HG02981 (cell line): ENCODE results near the gene HPCAL1.
"Not testable (repeated sequence)": the region's sequence is repeated elsewhere in the genome, so short reads cannot be mapped to it uniquely, and the experiment has no call there.

Source experiments
- ATAC-seq: cut with Tn5 transposase; IDR thresholded peaks from one replicate; pipeline ENCODE4 v1.9.1; 2021; ENCODE audit warnings: mild to moderate bottlenecking, moderate library complexity; ENCODE audit not compliant: unreplicated experiment

Gene HPCAL1

GRCh38 chr2:10452956-10453904 is 150.5 kb downstream of the HPCAL1 start:
- ATAC-seq = no peak

DNA sequence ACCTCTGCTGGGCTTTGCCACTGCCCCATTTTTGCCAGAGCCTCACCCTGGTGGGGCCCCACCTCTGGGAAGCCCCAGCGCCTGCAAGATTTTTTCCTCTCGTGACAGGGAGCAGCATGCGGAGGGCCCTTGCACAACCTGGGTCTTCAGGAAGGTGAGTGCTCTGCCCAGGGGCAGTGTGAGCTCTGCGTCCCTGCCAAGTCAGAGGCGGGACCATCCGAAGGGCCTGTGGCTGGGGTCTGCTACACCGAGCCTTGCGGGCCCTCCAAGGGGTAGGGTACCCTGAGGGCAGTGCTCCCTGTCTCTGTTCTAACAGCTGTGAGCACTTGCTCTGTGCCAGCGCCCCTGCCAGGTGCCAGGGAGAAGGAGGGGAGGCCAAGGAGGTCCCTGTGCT is 151.2 kb downstream of the HPCAL1 start:
- no peak for ATAC-seq

DNA sequence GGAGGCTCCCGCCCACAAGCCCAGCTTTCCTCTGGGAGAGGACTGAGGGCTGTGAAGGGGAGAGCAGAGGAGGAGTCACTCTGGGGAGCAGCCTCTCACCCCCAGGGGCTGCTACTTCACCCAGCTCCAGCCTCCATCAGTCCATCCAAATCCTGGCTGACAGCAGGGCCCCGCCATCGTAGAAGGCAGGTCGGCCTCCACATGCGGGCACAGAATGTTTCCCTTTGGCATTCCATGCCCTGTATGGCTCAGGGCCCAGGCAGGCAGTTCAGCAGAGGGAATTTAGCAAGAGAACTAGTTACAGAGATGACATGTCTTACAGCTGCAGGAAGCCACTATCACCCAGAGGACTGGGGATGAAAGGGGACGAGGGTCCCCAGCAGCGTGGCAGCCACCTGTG is 151.8 kb downstream of the HPCAL1 start:
- no peak for ATAC-seq

DNA sequence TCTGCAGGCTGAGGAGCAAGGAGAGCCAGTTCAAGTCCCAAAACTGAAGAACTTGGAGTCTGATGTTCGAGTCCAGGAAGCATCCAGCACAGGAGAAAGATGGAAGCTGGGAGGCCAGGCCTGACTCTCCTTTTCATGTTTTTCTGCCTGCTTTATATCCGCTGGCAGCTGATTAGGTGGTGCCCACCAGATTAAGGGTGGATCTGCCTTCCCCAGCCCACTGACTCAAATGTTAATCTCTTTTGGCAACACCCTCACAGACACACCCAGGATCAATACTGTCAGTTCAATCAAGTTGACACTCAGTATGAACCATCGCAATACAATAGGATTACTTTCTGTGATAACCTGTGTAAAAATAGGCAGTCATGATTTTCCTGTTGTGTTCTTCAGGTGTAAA is 154.5 kb downstream of the HPCAL1 start:
- not testable (repeated sequence) for ATAC-seq

- no peak for ATAC-seq
Observed at GRCh38 chr2:10457846-10458598, 155.3 kb downstream of the HPCAL1 start.

DNA sequence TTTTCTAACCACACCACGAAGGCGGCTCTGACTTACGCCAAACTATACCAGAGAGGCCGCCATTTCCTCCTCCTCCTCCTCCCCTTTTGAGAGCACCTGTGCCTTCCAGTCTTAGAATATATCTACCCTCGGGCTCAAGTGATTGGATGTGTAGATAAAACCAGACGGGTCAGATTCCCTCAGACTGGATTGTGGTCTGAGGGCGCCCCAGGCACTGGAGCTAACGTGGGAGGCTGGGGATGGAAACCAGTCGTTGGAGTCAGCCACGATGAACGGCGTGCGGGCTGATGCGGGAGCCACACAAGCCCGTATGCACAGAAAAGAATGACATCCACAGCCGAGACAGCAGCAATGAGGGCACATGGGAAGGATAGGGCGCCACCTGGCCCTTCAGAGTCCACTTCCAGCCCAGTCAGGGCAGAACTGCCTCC is 157.7 kb downstream of the HPCAL1 start:
- no peak for ATAC-seq

DNA sequence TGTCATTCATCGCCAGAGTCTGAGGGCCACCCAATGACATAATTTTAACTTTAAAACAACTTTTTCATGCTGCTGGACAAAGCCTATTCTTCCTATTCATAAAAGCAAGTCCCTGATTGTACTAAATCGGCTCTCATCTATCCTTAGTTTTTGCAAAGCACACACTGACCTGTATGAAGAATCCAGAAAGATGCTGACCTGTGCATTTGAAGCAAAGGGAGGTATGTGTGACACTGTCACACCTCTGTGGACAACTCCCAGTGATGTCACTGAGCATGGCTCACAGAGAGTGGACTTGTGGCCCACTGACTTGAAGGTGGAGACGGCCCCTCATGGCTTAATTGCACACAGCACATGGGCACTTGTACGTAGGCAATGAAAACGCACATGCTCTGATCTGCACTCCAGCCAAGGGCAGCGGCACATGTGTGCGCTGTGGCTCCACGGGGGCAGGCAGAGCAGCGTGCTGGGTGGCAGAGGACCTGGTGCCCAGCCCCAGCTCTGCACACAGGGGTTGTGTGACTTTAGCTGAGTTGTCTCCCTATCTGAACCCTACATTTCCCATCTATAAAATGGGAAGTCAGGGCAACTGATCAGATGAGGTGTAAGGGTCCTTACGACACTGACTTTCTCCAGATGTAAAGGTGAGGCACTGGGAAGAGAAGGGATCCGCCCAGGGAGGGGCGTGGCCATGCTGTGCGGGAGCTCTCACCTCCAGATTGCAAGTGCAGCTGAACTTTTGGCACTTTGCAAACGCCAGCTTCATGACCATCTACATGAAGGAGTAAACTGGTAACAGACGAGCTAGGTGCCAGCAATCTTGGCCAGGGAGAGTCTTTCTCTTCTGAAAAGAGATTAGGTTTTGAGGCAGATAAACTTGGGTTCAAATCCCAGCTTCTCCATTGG is 159.7 kb downstream of the HPCAL1 start:
- ATAC-seq = no peak

DNA sequence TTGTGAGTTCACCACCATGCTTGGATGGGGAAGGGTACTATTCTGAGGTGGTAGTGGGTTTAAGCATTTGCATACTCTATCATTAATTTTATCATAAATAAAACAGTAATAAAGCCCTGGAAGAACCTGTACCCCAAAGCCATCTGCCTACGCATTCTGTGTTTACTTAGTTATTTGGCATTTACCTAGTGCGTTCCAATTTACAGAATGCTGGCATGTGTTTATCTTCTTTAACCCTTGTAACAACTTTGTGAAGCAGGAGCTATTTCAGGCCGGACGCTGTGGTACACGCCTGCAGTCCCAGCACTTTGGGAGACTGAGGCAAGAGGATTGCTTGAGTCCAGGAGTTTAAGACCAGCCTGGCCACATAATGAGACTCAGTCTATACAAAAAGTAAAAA is 163.2 kb downstream of the HPCAL1 start:
- ATAC-seq = no peak

DNA sequence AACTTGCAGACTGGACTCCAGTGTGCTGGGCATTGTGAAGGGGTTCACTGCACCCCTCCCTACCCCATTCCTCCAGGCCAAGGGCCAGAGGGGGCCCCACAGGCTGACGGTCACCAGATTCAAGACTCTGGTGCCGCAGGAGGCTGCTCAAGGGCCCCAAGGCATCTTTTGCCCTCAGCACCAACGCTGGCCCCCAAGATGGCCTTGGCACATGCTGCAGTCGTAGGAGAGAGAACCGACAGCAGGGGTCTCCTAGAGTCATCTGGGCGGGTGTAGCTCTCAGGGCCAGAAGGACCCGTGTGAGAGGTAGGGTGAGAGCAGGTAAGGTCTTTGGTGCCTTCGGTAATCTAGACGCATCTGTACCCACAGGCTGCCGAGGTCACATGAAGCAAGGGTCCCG is 164.1 kb downstream of the HPCAL1 start:
- ATAC-seq = no peak

- ATAC-seq = no peak
Observed at GRCh38 chr2:10467401-10467800, 164.7 kb downstream of the HPCAL1 start.

GRCh38 chr2:10469301-10469700 is 166.6 kb downstream of the HPCAL1 start:
- no peak for ATAC-seq

DNA sequence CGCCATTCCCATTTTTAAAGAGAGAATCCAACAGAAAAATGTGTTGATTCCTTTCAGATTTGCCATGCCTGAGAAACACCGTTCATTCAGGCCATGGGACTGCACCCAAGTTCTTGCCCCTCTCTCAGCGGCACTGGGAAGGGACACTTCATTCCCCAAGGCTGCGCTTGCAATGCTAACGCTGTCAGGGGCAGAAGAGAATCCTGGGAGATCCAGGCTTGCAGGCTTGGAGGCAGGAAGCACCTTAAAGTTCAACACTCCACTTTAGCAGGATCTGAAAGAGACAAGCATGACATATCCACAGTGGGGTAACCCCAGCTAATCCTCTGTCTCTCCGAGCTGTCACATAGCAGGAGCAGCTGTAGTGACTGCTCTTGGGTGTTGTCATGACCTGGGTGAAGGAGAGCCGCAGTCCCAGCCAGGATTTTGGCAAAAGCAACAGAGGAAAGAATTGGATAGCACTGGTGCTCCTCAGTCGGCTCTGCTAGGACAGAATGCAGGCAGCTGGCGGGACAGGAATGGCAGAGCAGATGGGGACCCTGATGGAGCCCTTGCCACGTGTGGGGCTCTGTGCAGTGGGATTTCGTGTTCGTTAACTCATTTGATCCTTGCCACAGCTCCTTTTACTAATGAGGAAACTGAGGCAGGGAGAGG is 167.4 kb downstream of the HPCAL1 start:
- no peak for ATAC-seq

DNA sequence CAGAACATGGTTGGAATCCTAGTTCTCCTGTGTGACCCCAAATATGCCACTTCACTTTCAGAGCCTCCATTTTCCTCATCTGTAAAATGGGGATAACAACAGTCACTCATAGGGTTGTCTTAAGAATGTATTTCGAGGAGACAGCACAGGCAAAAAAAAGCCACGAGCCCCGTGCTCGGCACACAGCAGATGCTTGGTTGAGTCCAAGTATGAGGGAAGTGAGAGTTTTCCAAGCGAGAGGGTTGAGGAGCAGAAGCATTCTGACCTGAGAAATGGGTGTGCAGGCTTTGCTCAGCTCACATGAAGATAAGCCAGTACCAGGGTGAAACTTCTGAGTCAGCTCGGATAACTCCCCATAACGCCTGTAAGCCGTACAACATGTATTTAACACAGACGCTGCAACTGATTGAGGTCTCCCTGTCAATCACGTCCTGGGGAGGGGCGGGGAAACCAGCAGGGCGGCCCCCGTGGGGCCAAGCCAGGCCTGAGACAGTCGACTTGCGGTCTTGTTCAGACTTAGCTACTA is 168.4 kb downstream of the HPCAL1 start:
- ATAC-seq = no peak

- ATAC-seq = no peak
Observed at GRCh38 chr2:10471955-10472354, 169.3 kb downstream of the HPCAL1 start.

DNA sequence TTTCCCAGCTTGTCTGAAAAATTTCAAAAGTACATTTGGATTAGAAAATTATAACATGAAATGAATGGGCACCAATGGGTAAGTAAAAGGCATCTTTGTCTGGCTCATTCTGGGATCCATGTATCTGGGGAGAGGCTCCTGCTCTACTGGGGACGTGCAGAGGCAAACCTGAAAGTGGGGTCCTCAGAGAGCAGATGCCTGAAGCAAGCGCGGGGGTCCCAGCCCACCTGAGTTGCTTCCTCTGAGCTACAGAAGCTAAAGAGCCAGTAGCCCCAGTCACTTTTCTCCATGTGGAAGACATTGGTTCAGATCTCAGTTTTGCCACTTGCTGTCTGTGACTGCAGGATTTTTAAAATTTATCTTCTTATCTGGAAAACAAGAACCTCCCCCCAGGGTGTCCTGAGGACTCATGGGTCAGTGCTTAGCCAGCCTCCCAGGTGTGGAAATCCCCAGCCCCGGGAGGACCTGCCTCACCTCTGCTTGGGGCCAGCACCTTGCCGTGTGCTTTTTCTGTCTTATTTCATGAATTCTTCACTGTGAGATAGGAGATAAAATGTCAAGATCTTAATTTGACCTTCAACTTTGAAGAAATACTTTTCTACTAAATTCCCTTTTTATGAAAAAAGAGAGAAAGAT is 170.5 kb downstream of the HPCAL1 start:
- ATAC-seq = no peak

DNA sequence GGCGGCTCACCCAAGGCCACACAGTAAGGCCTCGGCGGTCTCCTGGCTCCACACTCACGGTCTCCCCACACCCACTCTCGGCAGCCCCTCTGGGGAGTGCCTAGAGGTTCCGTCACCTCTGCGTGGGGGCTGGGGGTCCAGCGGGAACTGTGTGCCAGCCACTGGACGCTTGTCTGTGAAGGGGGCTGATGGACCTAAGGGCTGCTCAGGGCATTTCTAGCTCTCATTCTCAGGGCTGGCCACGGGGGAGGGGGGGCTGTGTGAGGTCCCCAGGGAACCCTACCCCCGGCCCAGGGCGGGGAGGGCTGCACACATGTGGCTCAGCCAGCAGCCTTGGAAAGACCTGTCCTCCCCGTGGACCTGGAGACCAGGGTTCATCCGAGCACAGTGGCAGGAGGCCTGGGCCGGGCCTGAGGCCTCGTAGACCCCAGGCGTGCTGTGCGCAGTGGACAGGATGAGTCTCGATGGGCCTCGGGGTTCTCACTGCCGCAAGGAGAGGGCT is 172.6 kb downstream of the HPCAL1 start:
- ATAC-seq = no peak

DNA sequence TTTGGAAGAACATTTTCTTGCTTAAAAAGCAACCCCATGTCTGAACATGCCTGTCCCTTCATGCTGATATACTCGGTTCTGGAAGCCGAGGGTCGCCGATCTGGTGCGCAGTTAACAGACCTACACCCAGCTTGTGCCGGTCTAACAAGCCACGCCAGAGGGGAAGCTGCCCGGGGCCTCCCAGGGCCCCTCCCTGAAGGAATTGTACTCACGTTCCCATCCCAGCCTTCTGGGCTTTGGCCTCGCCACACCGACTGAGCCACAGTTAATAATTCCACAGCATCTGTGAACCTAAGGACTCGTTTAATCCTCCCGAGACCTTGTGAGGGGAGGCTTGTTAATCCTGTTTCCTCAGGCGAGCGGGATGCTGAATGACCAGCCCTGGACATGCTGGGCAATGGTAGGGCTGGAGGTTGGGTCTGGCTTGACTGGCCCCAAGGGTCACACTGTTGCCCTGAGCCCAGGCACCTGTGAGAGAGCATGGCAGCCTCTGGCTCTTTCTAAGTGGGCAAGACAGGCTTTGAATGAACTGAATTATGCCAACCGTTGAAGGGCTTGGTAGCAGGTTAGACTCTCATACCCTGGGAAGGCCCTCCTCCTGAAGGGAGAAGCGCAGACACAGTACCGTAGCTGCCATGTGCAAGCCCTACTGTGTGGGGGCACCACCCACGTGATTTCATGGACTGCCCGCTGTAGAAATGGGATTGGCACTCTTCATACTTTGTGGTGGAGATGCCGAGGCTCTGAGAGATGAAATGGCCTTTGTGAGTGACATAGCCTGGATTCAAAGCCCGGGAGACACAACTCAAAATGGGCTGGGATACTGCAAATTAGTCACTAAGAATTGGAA is 173.3 kb downstream of the HPCAL1 start:
- no peak for ATAC-seq

- no peak for ATAC-seq
Observed at GRCh38 chr2:10476723-10477442, 174.2 kb downstream of the HPCAL1 start.
